ENCODE data around the gene CCDC8. TPM values are rescaled to one million over a fixed set of nuclear protein-coding genes. Genes with fewer than 3 reads are reported as not detected.
"Not testable (repeated sequence)": the region's sequence is repeated elsewhere in the genome, so short reads cannot be mapped to it uniquely, and the experiment has no call there.

The CCDC8 gene
- total RNA-seq, 1 experiment from 2014 or later: 27.5 TPM

DNA sequence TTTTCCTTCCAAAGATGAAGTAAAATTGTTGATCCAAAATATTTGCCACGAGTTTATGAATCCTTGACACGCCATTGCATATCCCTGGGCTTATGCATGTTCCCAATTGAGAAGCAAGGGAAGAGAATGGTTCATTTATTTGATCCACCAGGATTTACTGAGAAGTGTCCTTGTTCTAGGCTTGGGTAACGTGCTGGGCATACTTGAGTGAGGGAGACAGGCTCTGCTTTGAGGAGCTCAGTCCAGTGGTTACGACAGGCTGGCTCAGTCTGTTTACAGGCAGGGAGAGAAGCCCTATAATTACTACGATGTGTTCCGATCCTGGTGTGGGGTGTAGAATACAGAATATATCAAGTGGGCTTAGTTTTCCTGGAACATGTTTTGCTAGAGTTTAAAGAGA, 21.6 kb upstream of the CCDC8 start:
- Histone ChIP-seq H2BK15ac (ENCODE audit: low read depth, low read length) (no peak overlapping the region), H2BK120ac (ENCODE audit: low read depth, low read length, poor library complexity, severe bottlenecking) (no peak overlapping the region), H3K56ac (ENCODE audit: insufficient read length, low read depth, low read length) (no peak overlapping the region), H3K23me2 (ENCODE audit: insufficient read length, low read depth, low read length, poor library complexity, severe bottlenecking) (no peaks in the 10 kb centered on the region), H4K8ac (replicated peaks; ENCODE audit: insufficient read length, low read depth, low read length) (no peak overlapping the region), H4K5ac (ENCODE audit: insufficient read length, low read depth, low read length) (no peak overlapping the region), H3K14ac (ENCODE audit: insufficient read depth, low read length) (no peak overlapping the region), H2BK5ac (ENCODE audit: insufficient read length, low read length) (no peak overlapping the region), H2BK12ac (ENCODE audit: insufficient read length, low read depth, low read length) (no peak overlapping the region), H3K27ac (ENCODE audit: insufficient read length, low read depth, low read length) (no peak overlapping the region), H3K9ac (ENCODE audit: extremely low read depth, insufficient read length, low read length) (no peak overlapping the region), H4K20me1 (ENCODE audit: control insufficient read depth, insufficient read depth, insufficient read length) (no peaks in the 10 kb centered on the region), H2AFZ (ENCODE audit: low read length) (no peak overlapping the region), H2AK5ac (ENCODE audit: insufficient read length, low read length) (no peak overlapping the region), H3K27me3 (ENCODE audit: insufficient read depth, low read length) (no peaks in the 10 kb centered on the region), H3K79me1 (ENCODE audit: insufficient read depth, low read depth, low read length, poor library complexity, severe bottlenecking) (no peaks in the 10 kb centered on the region), H3K4me2 (ENCODE audit: insufficient read depth, insufficient read length, low read length) (no peak overlapping the region), H3K18ac (ENCODE audit: insufficient read length, low read depth, low read length) (no peak overlapping the region), H3K4me1 (ENCODE audit: insufficient read depth, low read length) (no peaks in the 10 kb centered on the region), H4K91ac (ENCODE audit: insufficient read length, low read depth, low read length) (no peak overlapping the region), H3K9me3 (ENCODE audit: control insufficient read depth, low read depth, low read length) (no peaks in the 10 kb centered on the region), H3K79me2 (ENCODE audit: insufficient read depth, low read length) (no peaks in the 10 kb centered on the region), H2BK20ac (ENCODE audit: low read depth, low read length, poor library complexity, severe bottlenecking) (no peak overlapping the region), H3K23ac (ENCODE audit: insufficient read length, low read depth, low read length) (no peak overlapping the region), H3T11ph (ENCODE audit: low read length) (no peak overlapping the region), H3K4ac (ENCODE audit: low read depth, low read length) (no peak overlapping the region)
- TF ChIP-seq, protein P1, sequence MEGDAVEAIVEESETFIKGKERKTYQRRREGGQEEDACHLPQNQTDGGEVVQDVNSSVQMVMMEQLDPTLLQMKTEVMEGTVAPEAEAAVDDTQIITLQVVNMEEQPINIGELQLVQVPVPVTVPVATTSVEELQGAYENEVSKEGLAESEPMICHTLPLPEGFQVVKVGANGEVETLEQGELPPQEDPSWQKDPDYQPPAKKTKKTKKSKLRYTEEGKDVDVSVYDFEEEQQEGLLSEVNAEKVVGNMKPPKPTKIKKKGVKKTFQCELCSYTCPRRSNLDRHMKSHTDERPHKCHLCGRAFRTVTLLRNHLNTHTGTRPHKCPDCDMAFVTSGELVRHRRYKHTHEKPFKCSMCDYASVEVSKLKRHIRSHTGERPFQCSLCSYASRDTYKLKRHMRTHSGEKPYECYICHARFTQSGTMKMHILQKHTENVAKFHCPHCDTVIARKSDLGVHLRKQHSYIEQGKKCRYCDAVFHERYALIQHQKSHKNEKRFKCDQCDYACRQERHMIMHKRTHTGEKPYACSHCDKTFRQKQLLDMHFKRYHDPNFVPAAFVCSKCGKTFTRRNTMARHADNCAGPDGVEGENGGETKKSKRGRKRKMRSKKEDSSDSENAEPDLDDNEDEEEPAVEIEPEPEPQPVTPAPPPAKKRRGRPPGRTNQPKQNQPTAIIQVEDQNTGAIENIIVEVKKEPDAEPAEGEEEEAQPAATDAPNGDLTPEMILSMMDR (conservative IDR thresholded peaks at IDR 0.05): no peak
- peaks cover 0 to 4% of the 10 kb centered on the region in 2 experiments; a peak in 2 of 4 replicates for H3K4me1 Mint-ChIP-seq
- no peak for DNase-seq
- WGBS (ENCODE audit: extremely low coverage, insufficient read length, low lambda C conversion rate): no CpG with 5 or more reads among the region's 6 CpGs
- H3K4me3 Mint-ChIP-seq: no peak overlapping the region
- no peak overlapping the region; a peak in 1 of 7 replicates for H3K27ac Mint-ChIP-seq
- peaks cover 9% of the 10 kb centered on the region for H3K27me3 Mint-ChIP-seq (ENCODE audit: low read depth)
- no peaks in the 10 kb centered on the region for H3K36me3 Mint-ChIP-seq (ENCODE audit: insufficient read depth in 1 of 3, low read depth in 3 of 3)
- no peaks in the 10 kb centered on the region; a peak in 1 of 5 replicates for H3K9me3 Mint-ChIP-seq

DNA sequence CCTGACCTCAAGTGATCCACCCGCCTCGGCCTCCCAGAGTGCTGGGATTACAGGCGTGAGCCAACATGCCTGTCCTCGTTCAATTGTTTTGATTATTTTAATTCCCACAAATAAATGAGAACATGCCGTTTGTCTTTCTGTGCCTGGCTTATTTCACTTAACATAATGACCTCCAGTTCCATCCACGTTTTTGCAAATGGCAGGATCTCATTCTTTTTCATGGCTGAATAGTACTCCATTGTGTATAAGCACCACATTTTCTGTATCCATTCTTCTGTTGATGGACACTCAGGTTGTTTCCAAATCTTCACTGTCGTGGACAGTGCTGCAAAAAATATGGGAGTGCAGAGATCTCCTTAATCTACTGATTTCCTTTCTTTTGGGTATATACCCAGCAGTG, 20.1 kb upstream of the CCDC8 start:
- not testable (repeated sequence) for H3K4me2 ChIP-seq (ENCODE audit: insufficient read depth, insufficient read length, low read length); H3K79me1 ChIP-seq (ENCODE audit: insufficient read depth, low read depth, low read length, poor library complexity, severe bottlenecking); H3K23me2 ChIP-seq (ENCODE audit: insufficient read length, low read depth, low read length, poor library complexity, severe bottlenecking); H3T11ph ChIP-seq (ENCODE audit: low read length); H2BK120ac ChIP-seq (ENCODE audit: low read depth, low read length, poor library complexity, severe bottlenecking); H3K27ac ChIP-seq (ENCODE audit: insufficient read length, low read depth, low read length); H3K9me3 ChIP-seq (ENCODE audit: control insufficient read depth, low read depth, low read length); H4K91ac ChIP-seq (ENCODE audit: insufficient read length, low read depth, low read length); H3K9me3 Mint-ChIP-seq; H3K4me3 Mint-ChIP-seq; H3K36me3 Mint-ChIP-seq (ENCODE audit: insufficient read depth in 1 of 3, low read depth in 3 of 3); H4K20me1 ChIP-seq (ENCODE audit: control insufficient read depth, insufficient read depth, insufficient read length); H4K8ac ChIP-seq (replicated peaks; ENCODE audit: insufficient read length, low read depth, low read length); H3K56ac ChIP-seq (ENCODE audit: insufficient read length, low read depth, low read length); H3K14ac ChIP-seq (ENCODE audit: insufficient read depth, low read length); H3K23ac ChIP-seq (ENCODE audit: insufficient read length, low read depth, low read length); H2BK20ac ChIP-seq (ENCODE audit: low read depth, low read length, poor library complexity, severe bottlenecking); H2BK12ac ChIP-seq (ENCODE audit: insufficient read length, low read depth, low read length); H2AK5ac ChIP-seq (ENCODE audit: insufficient read length, low read length); H3K9ac ChIP-seq (ENCODE audit: extremely low read depth, insufficient read length, low read length); H3K27me3 ChIP-seq (ENCODE audit: insufficient read depth, low read length); H3K79me2 ChIP-seq (ENCODE audit: insufficient read depth, low read length); H3K27ac Mint-ChIP-seq; H3K18ac ChIP-seq (ENCODE audit: insufficient read length, low read depth, low read length); H4K5ac ChIP-seq (ENCODE audit: insufficient read length, low read depth, low read length); H2BK15ac ChIP-seq (ENCODE audit: low read depth, low read length); H3K4me1 ChIP-seq (ENCODE audit: insufficient read depth, low read length); H2BK5ac ChIP-seq (ENCODE audit: insufficient read length, low read length); DNase-seq; H3K4ac ChIP-seq (ENCODE audit: low read depth, low read length); H2AFZ ChIP-seq (ENCODE audit: low read length)
- peaks cover 8 to 16% of the 10 kb centered on the region in 2 experiments for H3K4me1 Mint-ChIP-seq
- peaks cover 14% of the 10 kb centered on the region for H3K27me3 Mint-ChIP-seq (ENCODE audit: low read depth)
- WGBS (ENCODE audit: extremely low coverage, insufficient read length, low lambda C conversion rate): no CpG with 5 or more reads among the region's 7 CpGs
